H9 (cell line): ENCODE results near the gene ZNF688. TPM values are rescaled to one million over a fixed set of nuclear protein-coding genes. Genes with fewer than 3 reads are reported as not detected.

Experiments
- DNase-seq: peaks from one replicate; pipeline ENCODE4 v3.0.0-alpha.2; 2017
- H2AFZ ChIP-seq: one replicate; pipeline ENCODE4 v1.6.1; 2013; ENCODE audit warnings: mild to moderate bottlenecking, low read length, control low read depth, moderate library complexity
- H2AK5ac ChIP-seq: 2 replicates; pipeline ENCODE4 v1.6.1; 2013; ENCODE audit warnings: low read length, control low read depth, mixed read lengths; ENCODE audit not compliant: insufficient read length
- H2BK120ac ChIP-seq: one replicate; pipeline ENCODE4 v1.6.1; 2013; ENCODE audit warnings: low read depth, mild to moderate bottlenecking, low read length, control low read depth, inconsistent platforms; ENCODE audit not compliant: poor library complexity, severe bottlenecking
- H2BK12ac ChIP-seq: 2 replicates; pipeline ENCODE4 v1.6.1; 2013; ENCODE audit warnings: low read length, control low read depth, mixed read lengths, low read depth; ENCODE audit not compliant: insufficient read length
- H2BK15ac ChIP-seq: 2 replicates; pipeline ENCODE4 v1.6.1; 2013; ENCODE audit warnings: low read depth, low read length, control low read depth
- H2BK20ac ChIP-seq: one replicate; pipeline ENCODE4 v1.6.1; 2013; ENCODE audit warnings: low read depth, mild to moderate bottlenecking, low read length, control low read depth, inconsistent platforms; ENCODE audit not compliant: poor library complexity, severe bottlenecking
- H2BK5ac ChIP-seq: 2 replicates; pipeline ENCODE4 v1.6.1; 2013; ENCODE audit warnings: low read length, control low read depth, mixed read lengths; ENCODE audit not compliant: insufficient read length
- H3K14ac ChIP-seq: 2 replicates; pipeline ENCODE4 v1.6.1; 2013; ENCODE audit warnings: low read length, control low read depth; ENCODE audit not compliant: insufficient read depth
- H3K18ac ChIP-seq: 2 replicates; pipeline ENCODE4 v1.6.1; 2013; ENCODE audit warnings: low read depth, mild to moderate bottlenecking, mixed read lengths, low read length, control low read depth; ENCODE audit not compliant: insufficient read length
- H3K23ac ChIP-seq: 2 replicates; pipeline ENCODE4 v1.6.1; 2013; ENCODE audit warnings: low read length, control low read depth, mixed read lengths, low read depth; ENCODE audit not compliant: insufficient read length
- H3K23me2 ChIP-seq: 2 replicates; pipeline ENCODE4 v1.6.1; 2013; ENCODE audit warnings: low read depth, mild to moderate bottlenecking, mixed read lengths, low read length, control low read depth; ENCODE audit not compliant: insufficient read length, poor library complexity, severe bottlenecking
- H3K27ac ChIP-seq: 2 replicates; pipeline ENCODE4 v1.5.1; 2013; ENCODE audit warnings: low read length, control low read depth, mixed read lengths, low read depth; ENCODE audit not compliant: insufficient read length
- H3K27me3 ChIP-seq: 2 replicates; pipeline ENCODE4 v1.6.1; 2013; ENCODE audit warnings: low read length, control low read depth, inconsistent platforms; ENCODE audit not compliant: insufficient read depth
- H3K4ac ChIP-seq: 2 replicates; pipeline ENCODE4 v1.6.1; 2013; ENCODE audit warnings: low read depth, mild to moderate bottlenecking, control low read depth, inconsistent platforms, low read length, moderate library complexity
- H3K4me1 ChIP-seq: 2 replicates; pipeline ENCODE4 v1.6.1; 2013; ENCODE audit warnings: low read length, control low read depth, inconsistent platforms; ENCODE audit not compliant: insufficient read depth
- H3K4me2 ChIP-seq: 2 replicates; pipeline ENCODE4 v1.6.1; 2013; ENCODE audit warnings: low read length, control low read depth, mixed read lengths; ENCODE audit not compliant: insufficient read length, insufficient read depth
- H3K56ac ChIP-seq: 2 replicates; pipeline ENCODE4 v1.6.1; 2013; ENCODE audit warnings: low read depth, mild to moderate bottlenecking, mixed read lengths, low read length, control low read depth; ENCODE audit not compliant: insufficient read length
- H3K79me1 ChIP-seq: 2 replicates; pipeline ENCODE4 v1.6.1; 2013; ENCODE audit warnings: low read depth, mild to moderate bottlenecking, moderate library complexity, low read length, control low read depth, inconsistent platforms; ENCODE audit not compliant: insufficient read depth, poor library complexity, severe bottlenecking
- H3K79me2 ChIP-seq: 2 replicates; pipeline ENCODE4 v1.6.1; 2013; ENCODE audit warnings: low read length, control low read depth, inconsistent platforms; ENCODE audit not compliant: insufficient read depth
- H3K9ac ChIP-seq: 2 replicates; pipeline ENCODE4 v1.6.1; 2013; ENCODE audit warnings: low read length, control low read depth, mixed read lengths; ENCODE audit not compliant: insufficient read length; ENCODE audit errors: extremely low read depth
- H3K9me3 ChIP-seq: one replicate; pipeline ENCODE4 v1.6.1; 2013; ENCODE audit warnings: low read depth, low read length, inconsistent platforms; ENCODE audit not compliant: control insufficient read depth
- H3T11ph ChIP-seq: one replicate; pipeline ENCODE4 v1.6.1; 2013; ENCODE audit warnings: mild to moderate bottlenecking, low read length, control low read depth, inconsistent platforms
- H4K20me1 ChIP-seq: one replicate; pipeline ENCODE4 v1.6.1; 2013; ENCODE audit not compliant: control insufficient read depth, insufficient read length, insufficient read depth
- H4K5ac ChIP-seq: 2 replicates; pipeline ENCODE4 v1.6.1; 2013; ENCODE audit warnings: low read depth, mild to moderate bottlenecking, mixed read lengths, low read length, control low read depth; ENCODE audit not compliant: insufficient read length
- H4K8ac ChIP-seq: replicated peaks from 2 replicates; pipeline ENCODE4 v1.6.1; 2013; ENCODE audit warnings: low read length, control low read depth, mixed read lengths, low read depth; ENCODE audit not compliant: insufficient read length
- H4K91ac ChIP-seq: 2 replicates; pipeline ENCODE4 v1.6.1; 2013; ENCODE audit warnings: low read depth, mild to moderate bottlenecking, moderate library complexity, mixed read lengths, low read length, control low read depth; ENCODE audit not compliant: insufficient read length
- H3K27ac Mint-ChIP-seq, 3 experiments: 2 replicates in 2 of 3; 3 replicates in 1 of 3; pipeline ENCODE4 v1.8.0; 2020 to 2021; ENCODE audit warnings: mixed read lengths in 3 of 3, mild to moderate bottlenecking in 1 of 3, moderate library complexity in 1 of 3
- H3K27me3 Mint-ChIP-seq: 2 replicates; pipeline ENCODE4 v1.8.0; 2021; ENCODE audit warnings: low read depth, mild to moderate bottlenecking, moderate library complexity, mixed read lengths
- H3K36me3 Mint-ChIP-seq, 3 experiments: 2 replicates in 2 of 3; 3 replicates in 1 of 3; pipeline ENCODE4 v1.8.0; 2020 to 2021; ENCODE audit warnings: low read depth in 3 of 3, mixed read lengths in 3 of 3; ENCODE audit not compliant: insufficient read depth in 1 of 3
- H3K4me1 Mint-ChIP-seq, 2 experiments: 2 replicates each; pipeline ENCODE4 v1.8.0; 2020; ENCODE audit warnings: mixed read lengths in 2 of 2
- H3K4me3 Mint-ChIP-seq, 2 experiments: 2 replicates in 1 of 2; 3 replicates in 1 of 2; pipeline ENCODE4 v1.8.0; 2020 to 2021; ENCODE audit warnings: mild to moderate bottlenecking in 2 of 2, mixed read lengths in 2 of 2, moderate library complexity in 1 of 2
- H3K9me3 Mint-ChIP-seq, 2 experiments: 2 replicates in 1 of 2; 3 replicates in 1 of 2; pipeline ENCODE4 v1.8.0; 2020; ENCODE audit warnings: mild to moderate bottlenecking in 2 of 2, mixed read lengths in 2 of 2, moderate library complexity in 1 of 2
- CTCF ChIP-seq: fragments of 200-600 bp; sonication (generic); conservative IDR thresholded peaks from 3 replicates; pipeline ENCODE4 v1.8.0; 2021; ENCODE audit warnings: antibody characterized with exemption, mild to moderate bottlenecking
- WGBS: extraction: QIAGEN DNeasy Blood & Tissue Kit; methylation state at CpG from one replicate; pipeline ENCODE4 v1.1.7; 2013; ENCODE audit warnings: missing lambda C conversion rate, low lambda C conversion rate, mixed read lengths; ENCODE audit not compliant: insufficient read length; ENCODE audit errors: extremely low coverage; 5-methylcytosine and 5-hydroxymethylcytosine counted together
- total RNA-seq: library from RNA; stranded (reverse); gene quantifications from 2 replicates; pipeline ENCODE4 v1.2.1, GENCODE V29; 2021

The ZNF688 gene
- total RNA-seq, 1 experiment from 2014 or later = 4.5 TPM

DNA sequence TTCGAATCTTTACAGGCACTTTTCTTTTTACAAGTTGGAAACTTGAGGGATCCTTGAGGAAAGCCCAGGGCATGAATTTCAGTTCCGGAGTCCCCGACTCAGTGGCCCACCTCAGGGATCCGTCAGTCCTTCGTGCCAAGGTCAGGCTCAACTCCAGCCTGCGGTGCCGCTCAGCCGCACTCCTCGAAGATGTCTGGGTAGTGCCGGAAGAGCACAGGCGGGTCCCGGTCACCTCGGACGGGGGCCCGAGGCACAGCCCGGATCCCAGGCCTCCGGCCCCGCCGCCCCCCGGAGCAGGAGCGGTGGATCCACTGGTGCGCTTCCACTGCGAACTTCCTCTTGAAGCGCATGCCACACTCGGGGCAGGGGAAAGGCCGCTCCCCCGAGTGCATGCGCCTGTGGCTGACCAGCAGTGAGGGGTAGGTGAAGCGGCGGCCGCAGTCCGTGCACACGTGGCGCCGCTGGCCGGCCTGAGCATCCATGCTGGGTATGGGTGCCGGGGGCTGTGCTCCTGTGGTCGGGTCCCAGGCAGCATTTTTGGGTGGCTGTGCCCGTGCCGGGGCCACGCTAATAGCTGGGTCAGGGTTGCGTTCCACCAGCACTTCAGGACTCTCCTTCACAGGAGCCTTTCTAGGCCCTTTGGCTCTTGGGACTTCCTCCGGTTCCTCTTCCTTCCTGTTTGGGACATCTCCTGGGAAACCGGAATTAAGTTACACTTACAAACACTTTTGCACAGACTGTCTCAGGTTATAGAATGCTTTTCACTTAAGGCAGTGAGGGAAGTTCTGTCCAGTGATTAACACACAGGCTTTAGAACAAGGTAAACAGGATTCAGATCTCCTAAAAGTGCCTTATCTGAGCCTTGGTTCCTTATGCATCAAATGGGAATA lies 1.5 kb downstream of the ZNF688 start:
- Histone ChIP-seq H2BK15ac (no peak overlapping the region), H3K9me3 (no peaks in the 10 kb centered on the region), H3K23me2 (peaks cover 16% of the 10 kb centered on the region), H3K23ac (no peak overlapping the region), H3K18ac (no peak overlapping the region), H2AFZ (no peak overlapping the region), H4K5ac (no peak overlapping the region), H4K8ac (no peak overlapping the region), H3K79me1 (no peaks in the 10 kb centered on the region), H3K9ac (no peak overlapping the region), H3K56ac (no peak overlapping the region), H3T11ph (no peak overlapping the region), H3K79me2 (no peaks in the 10 kb centered on the region), H2BK20ac (no peak overlapping the region), H2BK12ac (no peak overlapping the region), H3K14ac (no peak overlapping the region), H3K4me2 (peak overlapping the region; percentile 96), H4K20me1 (no peaks in the 10 kb centered on the region), H2AK5ac (no peak overlapping the region), H2BK5ac (no peak overlapping the region), H3K27me3 (no peaks in the 10 kb centered on the region), H3K27ac (no peak overlapping the region), H3K4me1 (no peaks in the 10 kb centered on the region; the same call in 1 of the 2 replicates), H2BK120ac (no peak overlapping the region), H4K91ac (no peak overlapping the region), H3K4ac (no peak overlapping the region)
- no CpG with 5 or more reads among the region's 44 CpGs for WGBS
- Mint-ChIP-seq H3K9me3 (no peaks in the 10 kb centered on the region), H3K27me3 (peaks cover 12% of the 10 kb centered on the region), H3K4me3 (peak overlapping the region; percentile 7 to 55; a peak in 4 of 5 replicates), H3K4me1 (peaks cover 13 to 22% of the 10 kb centered on the region in 2 experiments), H3K27ac (no peak overlapping the region), H3K36me3 (no peaks in the 10 kb centered on the region)
- peak; percentile 30 for DNase-seq
- no peak for TF ChIP-seq CTCF
